Renal pelvis (tissue), 12 donors: ENCODE data around the gene CRTC3. TPM values are rescaled to one million over a fixed set of nuclear protein-coding genes. Genes with fewer than 3 reads are reported as not detected.
"Not testable (repeated sequence)": the region's sequence is repeated elsewhere in the genome, so short reads cannot be mapped to it uniquely, and the experiment has no call there.

Experiments
- DNase-seq: peaks from one replicate; pipeline ENCODE4 v3.0.0-alpha.2; 2013
- long read RNA-seq, 16 experiments: transcript quantifications; one replicate each; lab custom pipeline, GENCODE V29; 2026
- polyA plus RNA-seq, 3 donors: library from polyadenylated mRNA; unstranded; fragments of 120-200 nt; gene quantifications; one replicate each; pipeline ENCODE4 v1.2.1, GENCODE V29; 2013; ENCODE audit not compliant: insufficient read length in 3 of 3

Gene CRTC3, protein sequence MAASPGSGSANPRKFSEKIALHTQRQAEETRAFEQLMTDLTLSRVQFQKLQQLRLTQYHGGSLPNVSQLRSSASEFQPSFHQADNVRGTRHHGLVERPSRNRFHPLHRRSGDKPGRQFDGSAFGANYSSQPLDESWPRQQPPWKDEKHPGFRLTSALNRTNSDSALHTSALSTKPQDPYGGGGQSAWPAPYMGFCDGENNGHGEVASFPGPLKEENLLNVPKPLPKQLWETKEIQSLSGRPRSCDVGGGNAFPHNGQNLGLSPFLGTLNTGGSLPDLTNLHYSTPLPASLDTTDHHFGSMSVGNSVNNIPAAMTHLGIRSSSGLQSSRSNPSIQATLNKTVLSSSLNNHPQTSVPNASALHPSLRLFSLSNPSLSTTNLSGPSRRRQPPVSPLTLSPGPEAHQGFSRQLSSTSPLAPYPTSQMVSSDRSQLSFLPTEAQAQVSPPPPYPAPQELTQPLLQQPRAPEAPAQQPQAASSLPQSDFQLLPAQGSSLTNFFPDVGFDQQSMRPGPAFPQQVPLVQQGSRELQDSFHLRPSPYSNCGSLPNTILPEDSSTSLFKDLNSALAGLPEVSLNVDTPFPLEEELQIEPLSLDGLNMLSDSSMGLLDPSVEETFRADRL
- 10 to 100 TPM; 27.6 to 38.3 (median 29.9) TPM for polyA plus RNA-seq
- long read RNA-seq, donor 1, full-length matches to known transcripts, result 3 of 3 reads
- long read RNA-seq, donor 1, partial matches to known transcripts, result 0 of 3 reads
- long read RNA-seq, donor 1, other reads (novel, unspliced or antisense), result 0 of 3 reads
- long read RNA-seq, donor 2, full-length matches to known transcripts, result 2 of 23 reads
- long read RNA-seq, donor 2, partial matches to known transcripts, result 21 of 23 reads
- long read RNA-seq, donor 2, other reads (novel, unspliced or antisense), result 0 of 23 reads
- long read RNA-seq, donor 3, result 0 reads
- long read RNA-seq, donor 4, result 0 reads
- long read RNA-seq, donor 5, result 0 reads
- long read RNA-seq, donor 6, result 0 reads
- long read RNA-seq, donor 7, partial matches to known transcripts, result 6 of 6 reads
- long read RNA-seq, donor 7, other reads (novel, unspliced or antisense), result 0 of 6 reads
- long read RNA-seq, donor 8, partial matches to known transcripts, result 5 of 6 reads
- long read RNA-seq, donor 8, other reads (novel, unspliced or antisense), result 0 of 6 reads
- long read RNA-seq, donor 9, partial matches to known transcripts, result 0 of 3 reads
- long read RNA-seq, donor 9, other reads (novel, unspliced or antisense), result 0 of 3 reads
- long read RNA-seq, donor 10, partial matches to known transcripts, result 5 of 6 reads
- long read RNA-seq, donor 10, other reads (novel, unspliced or antisense), result 0 of 6 reads
- long read RNA-seq, donor 11, result 0 reads
- long read RNA-seq, donor 12, partial matches to known transcripts, result 0 of 3 reads
- long read RNA-seq, donor 12, other reads (novel, unspliced or antisense), result 0 of 3 reads
- long read RNA-seq, donor 13, result 0 reads
- long read RNA-seq, donor 14, result 0 reads
- long read RNA-seq, donor 15, result 0 reads
- long read RNA-seq, donor 16, full-length matches to known transcripts, result 1 of 1 reads
- long read RNA-seq, donor 16, partial matches to known transcripts, result 0 of 1 reads
- long read RNA-seq, donor 16, other reads (novel, unspliced or antisense), result 0 of 1 reads

DNA sequence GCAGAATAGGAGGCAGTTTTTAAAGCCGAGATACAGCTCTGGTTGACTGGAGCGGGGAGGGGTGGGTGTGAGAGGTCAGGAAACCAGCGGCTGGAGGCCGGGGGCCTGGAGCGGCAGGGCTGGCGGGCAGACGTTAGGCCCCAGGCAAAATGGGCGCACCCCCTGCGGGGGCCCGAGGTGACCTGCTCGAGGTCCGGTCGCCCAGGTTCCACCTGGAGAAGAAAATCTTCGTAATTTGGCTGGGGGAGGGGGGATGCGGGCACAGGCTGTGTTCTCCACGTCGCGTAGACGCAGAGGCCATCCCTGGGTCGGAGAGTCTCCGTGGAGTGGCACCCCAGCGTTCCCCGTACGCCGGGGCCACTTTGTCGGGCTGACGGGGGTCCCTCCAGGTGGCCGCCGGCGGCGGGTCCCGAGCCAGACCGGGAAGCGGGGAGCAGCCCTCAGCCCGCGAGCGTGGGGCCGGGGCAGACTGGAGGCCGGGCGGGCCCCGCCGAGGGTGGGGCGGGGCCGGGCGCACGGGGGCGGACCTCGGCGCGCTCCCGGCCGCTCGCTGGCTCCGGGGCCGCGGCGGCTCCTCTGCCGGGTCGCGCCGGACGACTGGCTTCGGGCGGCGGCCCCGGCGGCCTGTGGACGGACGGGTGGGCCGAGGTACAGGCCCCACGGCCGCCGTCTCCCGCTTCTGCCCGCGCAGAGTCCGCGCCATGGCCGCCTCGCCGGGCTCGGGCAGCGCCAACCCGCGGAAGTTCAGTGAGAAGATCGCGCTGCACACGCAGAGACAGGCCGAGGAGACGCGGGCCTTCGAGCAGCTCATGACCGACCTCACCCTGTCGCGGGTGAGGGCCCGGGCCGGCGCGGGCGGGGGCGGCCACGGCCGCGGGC lies at the start of gene CRTC3:
CRTC3 (plus strand) TSS at position 553 of the 879 bp plus-strand sequence; CDS start at position 702, 149 bp downstream.
- DNase-seq, result peak; percentile 52

DNA sequence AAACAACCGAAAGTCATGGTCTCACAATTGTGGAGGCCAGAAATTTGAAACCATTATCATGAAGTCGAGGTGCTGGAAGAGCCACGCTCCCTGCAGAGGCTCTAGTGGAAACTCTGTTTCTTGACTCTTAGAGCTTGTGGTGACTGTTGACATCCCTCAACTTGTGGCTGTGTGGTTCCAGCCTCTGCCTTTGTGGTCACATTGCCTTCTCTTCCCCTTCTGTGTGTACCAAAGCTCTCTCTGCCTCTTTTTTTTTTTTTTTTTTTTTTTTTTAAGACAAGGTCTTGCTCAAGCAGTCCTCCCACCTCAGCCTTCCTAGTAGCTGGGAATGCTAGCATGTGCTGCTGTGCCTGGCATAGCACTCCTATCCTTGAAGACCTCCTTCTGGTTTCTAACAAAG lies 48.7 kb upstream of the CRTC3 start:
- DNase-seq, result no peak

DNA sequence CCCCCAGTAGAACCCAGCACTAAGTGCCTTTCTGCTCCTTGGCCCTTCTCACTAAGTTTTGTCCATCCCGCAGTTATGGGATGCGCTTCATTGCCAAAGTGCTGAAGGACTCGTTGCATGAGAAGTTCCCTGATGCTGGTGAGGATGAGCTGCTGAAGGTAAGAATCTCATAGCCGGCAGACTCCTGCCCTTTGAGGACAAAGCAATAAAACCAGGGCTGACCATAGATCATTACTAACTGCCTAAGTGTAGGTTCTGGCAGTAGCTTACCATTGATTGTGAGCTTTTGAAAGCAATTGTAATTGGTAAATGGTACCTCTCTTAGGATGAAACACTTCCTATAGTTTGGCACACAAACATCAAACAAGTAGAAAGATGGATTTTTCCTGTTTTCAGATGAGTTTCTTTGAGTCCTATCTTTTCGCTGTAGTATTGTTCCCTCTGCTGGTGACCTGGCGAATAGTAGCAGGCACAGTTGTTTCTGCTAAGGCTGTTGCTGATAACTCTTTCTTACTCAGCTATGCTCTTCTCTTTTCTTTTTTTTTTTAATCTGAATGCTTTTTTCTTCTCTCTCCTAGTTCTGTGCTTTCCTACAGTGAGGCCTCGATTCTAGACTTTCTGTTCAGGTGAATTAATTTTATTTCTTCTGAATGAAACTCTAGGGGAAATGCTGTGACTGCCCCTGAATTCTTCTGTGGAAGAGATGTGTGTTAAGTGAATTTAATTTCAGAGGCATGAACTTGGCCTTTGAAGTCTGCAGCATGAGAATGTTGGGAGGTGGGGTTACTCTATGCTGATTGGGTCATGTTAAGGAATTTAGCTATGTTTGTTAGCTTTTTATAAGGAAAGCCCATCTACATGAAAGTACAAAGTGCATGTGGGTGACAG lies 47.4 kb upstream of the CRTC3 start:
- peak; percentile 51 for DNase-seq

DNA sequence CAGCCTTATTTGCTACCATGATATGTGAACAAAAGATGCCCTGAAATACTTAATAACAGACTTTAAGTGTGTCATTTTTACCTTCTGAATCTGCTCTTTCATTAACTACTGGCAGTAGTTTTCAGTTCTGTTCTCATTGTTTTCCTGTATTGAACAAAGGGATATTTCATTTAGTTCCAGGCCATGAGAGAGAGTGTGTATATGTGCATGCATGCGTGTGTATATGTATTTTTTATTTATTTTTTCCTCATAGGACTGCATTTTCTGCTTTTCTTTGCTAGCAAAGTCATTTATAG lies 46.8 kb upstream of the CRTC3 start:
- no peak for DNase-seq

DNA sequence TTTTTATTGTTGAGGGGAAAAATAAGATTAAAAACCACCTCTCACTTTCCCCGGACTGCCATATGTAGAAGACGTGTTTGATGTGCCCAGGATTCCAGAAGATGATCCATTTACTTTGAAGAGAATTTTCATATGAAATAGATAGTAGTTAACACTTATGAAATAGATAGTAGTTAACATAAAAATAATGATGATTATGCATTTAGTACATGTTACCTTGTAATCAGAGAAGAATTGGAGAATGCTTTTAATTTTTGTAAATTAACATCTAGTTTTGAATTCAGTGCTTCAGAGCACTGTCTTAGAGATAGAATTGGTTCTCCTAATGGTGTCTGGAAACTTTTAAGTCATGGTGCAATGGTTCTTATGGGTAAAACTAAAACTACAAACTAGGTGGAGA lies 46.1 kb upstream of the CRTC3 start:
- DNase-seq, result no peak

DNA sequence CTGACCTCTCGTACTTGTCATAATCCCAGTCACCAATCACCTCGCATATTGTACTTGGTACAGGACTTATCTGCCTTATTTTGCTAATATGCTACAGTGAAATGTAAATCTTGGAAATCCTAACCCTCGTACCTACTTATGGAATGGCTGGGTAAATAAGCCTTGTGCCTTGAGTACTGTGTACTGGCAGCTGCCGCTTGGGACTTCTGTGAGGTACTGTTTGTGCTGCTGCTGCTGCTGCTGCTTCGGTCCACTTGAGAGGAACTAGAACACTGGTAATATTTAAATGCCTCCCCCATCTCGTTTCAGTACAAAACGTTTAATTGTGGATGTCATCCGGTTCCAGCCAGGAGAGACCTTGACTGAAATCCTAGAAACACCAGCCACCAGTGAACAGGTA lies 42.5 kb upstream of the CRTC3 start:
- DNase-seq, result no peak

DNA sequence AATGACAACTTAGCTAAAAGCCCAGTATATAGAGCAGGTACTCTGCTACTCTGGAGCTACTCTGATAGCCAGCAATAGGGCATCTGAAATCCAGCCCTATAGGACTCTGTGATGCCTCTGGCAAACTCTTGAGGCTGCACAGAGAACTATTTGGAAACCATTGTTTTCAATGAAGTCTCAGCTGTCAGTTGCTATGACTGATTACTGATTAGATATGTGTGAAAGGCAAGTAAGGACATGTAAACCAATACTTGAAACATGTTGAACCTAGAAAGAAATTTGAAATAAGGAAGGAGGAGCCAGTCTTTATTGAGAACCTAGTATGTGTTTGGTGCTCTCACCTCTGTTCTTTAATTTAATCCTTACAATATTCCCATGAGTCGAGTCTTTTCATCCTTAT lies 40.2 kb upstream of the CRTC3 start:
- DNase-seq, result no peak

DNA sequence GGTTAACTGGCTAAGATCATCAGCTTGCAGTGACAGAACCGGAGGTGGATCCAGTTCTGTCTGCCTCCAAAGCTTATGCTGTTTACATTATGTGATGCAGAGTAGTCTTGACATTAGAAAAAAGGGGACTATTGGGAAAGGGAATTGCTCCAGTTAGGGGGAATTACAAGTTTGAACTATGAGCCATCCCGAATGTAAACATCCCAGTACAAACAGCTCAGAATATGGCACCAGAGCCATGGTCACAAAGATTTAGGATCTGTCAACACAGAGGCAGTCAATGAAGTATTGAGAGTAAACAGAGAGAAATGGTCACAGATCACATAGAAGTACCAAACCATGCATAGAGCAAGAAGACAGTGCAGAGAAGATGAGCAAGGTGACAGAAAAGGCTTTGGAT lies 39.8 kb upstream of the CRTC3 start:
- no peak for DNase-seq

DNA sequence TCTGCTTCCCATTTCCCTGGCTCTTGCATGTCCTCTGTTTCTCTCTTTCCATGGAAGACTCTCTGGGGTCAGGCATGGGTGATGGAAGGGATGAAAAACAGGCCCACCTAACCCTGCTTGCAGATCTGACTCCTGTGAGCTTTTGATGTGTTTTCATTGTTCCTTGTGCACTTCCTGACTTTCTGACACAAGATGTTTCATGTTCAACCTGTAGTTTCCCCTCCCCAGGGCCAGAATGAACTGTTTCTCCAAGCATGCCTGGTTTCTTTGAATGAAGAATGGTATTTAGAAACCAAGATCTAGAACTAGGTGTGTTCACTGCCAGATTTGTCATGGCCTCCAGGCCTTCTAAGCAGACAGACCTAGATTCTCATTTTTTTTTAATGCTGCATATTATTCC lies 36.1 kb upstream of the CRTC3 start:
- DNase-seq, result no peak

DNA sequence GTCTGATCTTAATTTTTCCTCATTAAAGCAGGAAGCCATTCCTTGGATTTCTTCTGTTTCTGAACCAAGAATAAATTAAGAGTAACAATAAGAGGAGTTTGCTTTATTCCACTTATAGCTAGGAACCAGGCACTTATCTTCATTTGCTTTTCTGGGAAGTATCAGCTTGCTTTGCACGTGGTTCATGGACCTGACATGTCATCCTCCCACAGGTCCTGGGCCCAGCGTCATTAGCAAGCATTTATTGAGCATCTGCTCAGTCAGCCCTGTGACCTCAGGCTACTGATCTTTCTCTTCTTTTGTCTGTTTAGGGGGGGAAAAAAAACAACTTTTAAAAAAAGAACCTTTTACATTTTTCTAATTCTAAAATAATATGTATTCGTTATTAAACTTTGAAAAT lies 34.7 kb upstream of the CRTC3 start:
- DNase-seq, result no peak

DNA sequence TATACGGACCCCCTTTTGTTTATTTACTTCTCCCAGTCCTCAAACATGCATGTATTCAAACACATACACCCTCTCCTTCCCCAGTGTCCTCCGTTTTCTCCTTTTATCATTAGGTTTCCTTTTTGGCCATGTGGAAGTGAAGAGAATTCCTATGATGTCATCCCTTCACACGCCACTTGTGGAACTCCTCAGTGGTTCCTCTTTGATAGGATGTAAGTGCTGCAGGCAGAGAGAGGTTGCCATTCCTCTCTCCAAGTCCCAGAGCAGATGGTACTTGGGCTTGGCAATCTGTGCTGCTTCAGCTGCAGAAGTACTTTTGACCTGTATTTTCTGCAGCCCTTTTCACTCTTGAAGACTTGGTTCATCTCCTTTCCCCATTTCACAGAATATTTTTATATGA lies 32.9 kb upstream of the CRTC3 start:
- DNase-seq, result no peak

DNA sequence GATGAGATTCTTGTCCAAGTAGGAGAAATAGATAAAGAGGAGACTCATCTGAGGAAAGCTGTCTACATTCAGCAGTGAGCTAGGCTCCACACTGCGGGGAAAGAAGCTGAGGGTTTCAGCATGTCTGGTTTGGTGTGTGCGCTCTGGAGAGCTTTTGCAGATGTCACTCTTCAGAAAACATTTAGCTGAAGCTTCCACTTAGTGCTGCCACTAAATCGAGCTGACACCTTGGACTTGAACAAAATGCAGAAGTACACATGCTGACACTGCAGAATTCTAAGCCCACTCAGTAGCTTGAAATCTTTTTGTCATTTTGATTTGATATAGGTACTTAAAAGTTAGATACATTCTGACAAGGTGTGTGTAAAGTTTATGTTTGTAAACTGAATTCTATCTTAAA lies 32.3 kb upstream of the CRTC3 start:
- no peak for DNase-seq

DNA sequence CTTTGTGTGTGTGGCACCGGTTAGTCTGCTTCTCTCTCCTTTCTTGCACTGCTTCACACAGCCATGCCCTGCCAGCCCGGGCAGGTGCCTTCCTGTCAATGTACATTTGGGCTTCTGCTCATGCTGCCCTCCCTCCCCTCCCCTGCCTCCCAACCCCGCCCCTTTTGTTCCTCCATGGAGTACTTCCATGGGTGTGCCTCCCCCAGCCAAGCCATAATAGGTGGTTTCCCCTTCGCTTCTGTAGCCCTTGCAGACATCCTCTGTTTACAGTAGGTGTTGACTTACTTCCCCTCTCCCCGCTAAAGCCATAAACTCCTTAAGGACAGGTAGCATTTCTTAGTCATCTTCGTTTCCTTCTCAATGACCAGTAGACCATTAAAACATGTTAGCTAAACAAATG lies 31.8 kb upstream of the CRTC3 start:
- DNase-seq, result no peak

DNA sequence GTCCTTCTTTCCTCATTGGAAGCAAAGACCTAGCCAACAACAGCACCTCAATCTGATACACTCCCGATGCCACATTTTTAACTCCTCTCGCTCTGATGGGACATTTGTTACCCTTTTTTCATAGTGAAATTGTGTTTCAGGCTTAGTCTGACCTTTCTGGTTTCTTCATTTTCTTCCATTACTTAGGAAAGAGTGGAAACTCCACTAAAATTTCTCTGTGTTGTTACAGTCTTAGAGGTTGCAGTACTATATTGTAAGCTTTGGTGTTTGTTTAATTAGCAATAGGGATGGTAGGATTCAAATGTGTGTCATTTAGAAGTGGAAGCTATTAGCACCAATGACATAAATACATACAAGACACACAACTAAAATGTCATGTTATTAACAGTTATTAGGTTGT lies 29.6 kb upstream of the CRTC3 start:
- DNase-seq, result no peak

DNA sequence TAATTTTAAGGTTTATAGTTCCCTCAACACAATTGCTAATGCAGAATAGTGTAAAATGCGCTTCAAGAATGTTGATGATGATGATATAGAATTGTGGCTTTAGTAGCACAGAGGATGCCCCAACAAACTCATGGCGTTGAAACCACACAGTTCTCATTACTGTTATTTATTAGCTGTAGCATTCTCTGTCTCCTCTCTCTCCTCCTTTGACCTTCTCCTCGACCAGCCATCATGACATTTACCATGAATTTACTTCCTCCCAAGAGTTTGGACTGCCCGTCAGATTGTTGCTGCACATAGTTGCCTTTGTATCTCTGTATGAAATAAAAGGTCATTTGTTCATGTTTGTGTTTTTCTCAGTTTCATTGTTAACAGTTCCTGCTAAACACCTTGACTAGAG lies 27.8 kb upstream of the CRTC3 start:
- DNase-seq, result no peak

DNA sequence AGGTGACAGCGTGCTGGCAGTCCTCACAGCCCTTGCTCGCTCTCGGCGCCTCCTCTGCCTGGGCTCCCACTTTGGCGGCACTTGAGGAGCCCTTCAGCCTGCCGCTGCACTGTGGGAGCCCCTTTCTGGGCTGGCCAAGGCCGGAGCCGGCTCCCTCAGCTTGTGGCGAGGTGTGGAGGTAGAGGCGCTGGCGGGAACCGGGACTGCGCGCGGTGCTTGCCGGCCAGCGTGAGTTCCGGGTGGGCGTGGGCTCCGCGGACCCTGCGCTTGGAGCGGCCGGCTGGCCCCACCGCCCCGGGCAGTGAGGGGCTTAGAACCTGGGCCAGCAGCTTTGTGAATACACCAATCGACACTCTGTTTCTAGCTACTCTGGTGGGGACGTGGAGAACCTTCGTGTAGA lies 18.9 kb upstream of the CRTC3 start:
- DNase-seq, result not testable (repeated sequence)

DNA sequence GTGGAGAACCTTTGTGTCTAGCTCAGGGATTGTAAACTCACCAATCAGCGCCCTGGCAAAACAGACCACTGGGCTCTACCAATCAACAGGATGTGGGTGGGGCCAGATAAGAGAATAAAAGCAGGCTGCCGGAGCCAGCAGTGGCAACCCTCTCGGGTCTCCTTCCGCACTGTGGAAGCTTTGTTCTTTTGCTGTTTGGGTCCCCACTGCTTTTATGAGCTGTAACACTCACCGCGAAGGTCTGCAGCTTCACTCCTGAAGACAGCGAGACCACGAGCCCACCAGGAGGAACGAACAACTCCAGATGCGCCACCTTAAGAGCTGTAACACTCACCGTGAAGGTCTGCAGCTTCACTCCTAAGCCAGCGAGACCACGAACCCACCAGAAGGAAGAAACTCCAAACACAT lies 18.5 kb upstream of the CRTC3 start:
- DNase-seq, result not testable (repeated sequence)

DNA sequence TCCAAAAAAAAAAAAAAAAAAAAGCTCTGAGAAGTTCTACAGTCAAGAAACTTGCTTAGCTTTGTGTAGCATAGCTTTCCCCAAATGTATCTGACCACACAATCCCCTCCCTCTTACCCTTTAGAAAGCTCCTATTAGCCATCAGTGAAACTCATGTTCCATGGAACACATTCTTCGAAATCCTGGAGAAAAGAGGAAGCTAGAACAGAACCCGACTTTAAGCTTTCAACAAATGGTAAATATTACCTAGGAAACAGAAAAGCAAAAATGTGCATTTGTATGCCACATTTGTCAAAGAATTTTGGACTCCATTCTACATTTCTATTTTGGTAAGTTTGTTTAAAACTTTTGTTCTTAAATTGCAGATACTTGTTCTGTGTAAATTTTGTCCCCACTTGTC lies 17.4 kb upstream of the CRTC3 start:
- DNase-seq, result no peak

DNA sequence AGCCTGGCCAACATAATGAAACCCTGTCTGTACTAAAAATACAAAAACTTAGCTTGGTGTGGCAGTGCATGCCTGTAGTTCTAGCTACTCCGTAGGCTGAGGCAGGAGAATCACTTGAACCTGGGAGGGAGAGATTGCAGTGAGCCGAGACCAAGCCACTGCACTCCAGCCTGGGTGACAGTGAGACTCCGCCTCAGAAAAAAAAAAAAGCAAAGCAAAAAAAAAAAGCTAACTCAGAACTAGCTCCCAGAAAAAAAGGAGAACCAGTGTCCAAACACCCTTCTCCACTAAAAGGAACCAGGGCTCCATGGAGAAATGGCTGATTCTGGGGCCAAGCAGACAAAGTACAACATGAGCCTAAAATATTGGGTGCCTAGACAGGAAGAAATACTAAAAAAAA lies 16.7 kb upstream of the CRTC3 start:
- DNase-seq, result no peak

DNA sequence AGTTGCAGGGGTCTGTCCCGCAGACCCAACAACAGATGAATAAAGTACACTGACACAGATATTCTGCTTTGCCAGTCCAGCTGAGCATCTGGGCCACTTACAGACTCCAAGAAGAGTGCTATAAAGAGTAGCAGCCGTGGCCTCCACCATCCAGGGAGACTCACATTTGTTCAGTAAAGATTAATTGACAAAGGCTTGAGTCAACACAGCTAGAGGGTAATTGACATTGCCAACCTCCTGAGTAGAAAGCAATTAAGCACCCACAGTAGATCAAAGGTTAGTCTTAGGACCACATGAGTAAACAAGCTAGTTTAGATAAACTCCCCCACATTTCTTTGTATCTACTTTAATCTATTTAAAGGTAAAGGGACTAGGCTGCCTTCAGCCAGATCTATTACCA lies 16.3 kb upstream of the CRTC3 start:
- no peak for DNase-seq
